ENCODE data around the gene LAS1L. TPM values are rescaled to one million over a fixed set of nuclear protein-coding genes. Genes with fewer than 3 reads are reported as not detected.

The LAS1L gene
- polyA plus RNA-seq, 1 of the 3 experiments (the other 2 are of a cell fraction): 39.0 TPM

DNA sequence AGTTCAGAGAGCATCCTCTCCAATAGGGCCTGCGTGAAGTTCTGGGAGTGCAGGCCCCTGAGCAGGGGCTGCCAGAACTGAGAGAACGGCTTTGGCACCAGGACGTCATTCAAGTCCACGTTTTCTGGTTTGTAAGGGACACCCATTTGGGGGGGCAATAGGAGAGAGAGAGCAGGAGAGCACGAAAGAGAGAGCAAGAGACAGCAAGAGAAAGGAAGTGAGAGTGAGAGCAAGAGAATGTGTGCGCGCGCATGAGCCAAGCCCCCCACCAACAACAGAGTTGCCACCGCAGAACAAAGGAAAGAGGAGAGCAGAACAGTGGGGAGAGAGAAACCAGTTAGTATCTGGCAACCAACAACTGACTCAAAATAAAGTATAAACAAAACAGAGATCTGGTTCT lies 10.4 kb downstream of the LAS1L start:
- no peaks in the 10 kb centered on the region for H3F3A ChIP-seq (replicated peaks; ENCODE audit: insufficient read depth)
- H3K4me3 ChIP-seq (ENCODE audit: low read depth in 2 of 2, low read length in 1 of 2): no peak overlapping the region
- no peaks in the 10 kb centered on the region for H3K9me3 ChIP-seq
- POLR2A ChIA-PET: no interaction called here
- H4K20me1 ChIP-seq (ENCODE audit: insufficient read depth): peaks cover 4% of the 10 kb centered on the region; the same call in 1 of the 2 replicates
- no peak overlapping the region for H3K27ac ChIP-seq (ENCODE audit: low read depth in 2 of 2, low read length in 1 of 2)
- H3K27me3 ChIP-seq (ENCODE audit: insufficient read depth): no peaks in the 10 kb centered on the region
- H3K79me2 ChIP-seq (ENCODE audit: insufficient read depth): no peaks in the 10 kb centered on the region
- H3K4me1 ChIP-seq (ENCODE audit: control insufficient read depth in 1 of 2, insufficient read depth in 2 of 2, low read depth in 1 of 2, low read length in 1 of 2): no peaks in the 10 kb centered on the region
- H3K9me2 ChIP-seq: no peaks in the 10 kb centered on the region
- H3K36me3 ChIP-seq (replicated peaks in 1 of 2; ENCODE audit: control insufficient read depth in 1 of 2, insufficient read depth in 2 of 2, low read length in 1 of 2): peaks cover 0 to 43% of the 10 kb centered on the region in 2 experiments
- no peak overlapping the region for H2AFZ ChIP-seq (ENCODE audit: low read depth)
- H3K9ac ChIP-seq: no peak overlapping the region
- no peak overlapping the region for H3K4me2 ChIP-seq
- WGBS (ENCODE audit: low lambda C conversion rate): 64% methylated on average over 9 of the region's 9 CpGs
- CTCF ChIA-PET: no interaction called here
- no peak for DNase-seq
- no peak for TF ChIP-seq FOSL2 (IDR thresholded peaks at IDR 0.05; ENCODE audit: borderline replicate concordance, low read depth)
- TF ChIP-seq TEAD4 (IDR thresholded peaks at IDR 0.05; ENCODE audit: borderline replicate concordance, insufficient read depth): no peak
- no peak for TF ChIP-seq EP300 (IDR thresholded peaks at IDR 0.05; ENCODE audit: borderline replicate concordance in 1 of 2, low read depth in 1 of 2, low read length in 1 of 2)
- TF ChIP-seq, protein P1, sequence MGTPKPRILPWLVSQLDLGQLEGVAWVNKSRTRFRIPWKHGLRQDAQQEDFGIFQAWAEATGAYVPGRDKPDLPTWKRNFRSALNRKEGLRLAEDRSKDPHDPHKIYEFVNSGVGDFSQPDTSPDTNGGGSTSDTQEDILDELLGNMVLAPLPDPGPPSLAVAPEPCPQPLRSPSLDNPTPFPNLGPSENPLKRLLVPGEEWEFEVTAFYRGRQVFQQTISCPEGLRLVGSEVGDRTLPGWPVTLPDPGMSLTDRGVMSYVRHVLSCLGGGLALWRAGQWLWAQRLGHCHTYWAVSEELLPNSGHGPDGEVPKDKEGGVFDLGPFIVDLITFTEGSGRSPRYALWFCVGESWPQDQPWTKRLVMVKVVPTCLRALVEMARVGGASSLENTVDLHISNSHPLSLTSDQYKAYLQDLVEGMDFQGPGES (IDR thresholded peaks at IDR 0.05; ENCODE audit: low read depth, low read length): no peak
- TF ChIP-seq, protein P2, sequence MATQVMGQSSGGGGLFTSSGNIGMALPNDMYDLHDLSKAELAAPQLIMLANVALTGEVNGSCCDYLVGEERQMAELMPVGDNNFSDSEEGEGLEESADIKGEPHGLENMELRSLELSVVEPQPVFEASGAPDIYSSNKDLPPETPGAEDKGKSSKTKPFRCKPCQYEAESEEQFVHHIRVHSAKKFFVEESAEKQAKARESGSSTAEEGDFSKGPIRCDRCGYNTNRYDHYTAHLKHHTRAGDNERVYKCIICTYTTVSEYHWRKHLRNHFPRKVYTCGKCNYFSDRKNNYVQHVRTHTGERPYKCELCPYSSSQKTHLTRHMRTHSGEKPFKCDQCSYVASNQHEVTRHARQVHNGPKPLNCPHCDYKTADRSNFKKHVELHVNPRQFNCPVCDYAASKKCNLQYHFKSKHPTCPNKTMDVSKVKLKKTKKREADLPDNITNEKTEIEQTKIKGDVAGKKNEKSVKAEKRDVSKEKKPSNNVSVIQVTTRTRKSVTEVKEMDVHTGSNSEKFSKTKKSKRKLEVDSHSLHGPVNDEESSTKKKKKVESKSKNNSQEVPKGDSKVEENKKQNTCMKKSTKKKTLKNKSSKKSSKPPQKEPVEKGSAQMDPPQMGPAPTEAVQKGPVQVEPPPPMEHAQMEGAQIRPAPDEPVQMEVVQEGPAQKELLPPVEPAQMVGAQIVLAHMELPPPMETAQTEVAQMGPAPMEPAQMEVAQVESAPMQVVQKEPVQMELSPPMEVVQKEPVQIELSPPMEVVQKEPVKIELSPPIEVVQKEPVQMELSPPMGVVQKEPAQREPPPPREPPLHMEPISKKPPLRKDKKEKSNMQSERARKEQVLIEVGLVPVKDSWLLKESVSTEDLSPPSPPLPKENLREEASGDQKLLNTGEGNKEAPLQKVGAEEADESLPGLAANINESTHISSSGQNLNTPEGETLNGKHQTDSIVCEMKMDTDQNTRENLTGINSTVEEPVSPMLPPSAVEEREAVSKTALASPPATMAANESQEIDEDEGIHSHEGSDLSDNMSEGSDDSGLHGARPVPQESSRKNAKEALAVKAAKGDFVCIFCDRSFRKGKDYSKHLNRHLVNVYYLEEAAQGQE (IDR thresholded peaks at IDR 0.05; ENCODE audit: low read depth, low read length): no peak
- TF ChIP-seq EZH2phosphoT487 (IDR thresholded peaks at IDR 0.05; ENCODE audit: borderline replicate concordance, low read depth): no peak
- TF ChIP-seq POLR2AphosphoS5 (IDR thresholded peaks at IDR 0.05; ENCODE audit: low read depth, low read length): no peak
- TF ChIP-seq FOXJ3 (CRISPR knock-in tag; IDR thresholded peaks at IDR 0.05): no peak
- no peak for TF ChIP-seq TCF12 (IDR thresholded peaks at IDR 0.05)
- no peak for TF ChIP-seq ELF1 (IDR thresholded peaks at IDR 0.05)
- TF ChIP-seq, protein P3, sequence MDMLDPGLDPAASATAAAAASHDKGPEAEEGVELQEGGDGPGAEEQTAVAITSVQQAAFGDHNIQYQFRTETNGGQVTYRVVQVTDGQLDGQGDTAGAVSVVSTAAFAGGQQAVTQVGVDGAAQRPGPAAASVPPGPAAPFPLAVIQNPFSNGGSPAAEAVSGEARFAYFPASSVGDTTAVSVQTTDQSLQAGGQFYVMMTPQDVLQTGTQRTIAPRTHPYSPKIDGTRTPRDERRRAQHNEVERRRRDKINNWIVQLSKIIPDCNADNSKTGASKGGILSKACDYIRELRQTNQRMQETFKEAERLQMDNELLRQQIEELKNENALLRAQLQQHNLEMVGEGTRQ (IDR thresholded peaks at IDR 0.05; ENCODE audit: borderline replicate concordance, low read depth, low read length): no peak
- TF ChIP-seq RXRA (IDR thresholded peaks at IDR 0.05; ENCODE audit: borderline replicate concordance, low read depth): no peak
- TF ChIP-seq RCOR1 (IDR thresholded peaks at IDR 0.05; ENCODE audit: low read length): no peak
- TF ChIP-seq, protein P4, sequence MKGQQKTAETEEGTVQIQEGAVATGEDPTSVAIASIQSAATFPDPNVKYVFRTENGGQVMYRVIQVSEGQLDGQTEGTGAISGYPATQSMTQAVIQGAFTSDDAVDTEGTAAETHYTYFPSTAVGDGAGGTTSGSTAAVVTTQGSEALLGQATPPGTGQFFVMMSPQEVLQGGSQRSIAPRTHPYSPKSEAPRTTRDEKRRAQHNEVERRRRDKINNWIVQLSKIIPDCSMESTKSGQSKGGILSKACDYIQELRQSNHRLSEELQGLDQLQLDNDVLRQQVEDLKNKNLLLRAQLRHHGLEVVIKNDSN (IDR thresholded peaks at IDR 0.05; ENCODE audit: borderline replicate concordance, low read depth): no peak
- no peak for TF ChIP-seq JUND (IDR thresholded peaks at IDR 0.05)
- TF ChIP-seq, protein P5, sequence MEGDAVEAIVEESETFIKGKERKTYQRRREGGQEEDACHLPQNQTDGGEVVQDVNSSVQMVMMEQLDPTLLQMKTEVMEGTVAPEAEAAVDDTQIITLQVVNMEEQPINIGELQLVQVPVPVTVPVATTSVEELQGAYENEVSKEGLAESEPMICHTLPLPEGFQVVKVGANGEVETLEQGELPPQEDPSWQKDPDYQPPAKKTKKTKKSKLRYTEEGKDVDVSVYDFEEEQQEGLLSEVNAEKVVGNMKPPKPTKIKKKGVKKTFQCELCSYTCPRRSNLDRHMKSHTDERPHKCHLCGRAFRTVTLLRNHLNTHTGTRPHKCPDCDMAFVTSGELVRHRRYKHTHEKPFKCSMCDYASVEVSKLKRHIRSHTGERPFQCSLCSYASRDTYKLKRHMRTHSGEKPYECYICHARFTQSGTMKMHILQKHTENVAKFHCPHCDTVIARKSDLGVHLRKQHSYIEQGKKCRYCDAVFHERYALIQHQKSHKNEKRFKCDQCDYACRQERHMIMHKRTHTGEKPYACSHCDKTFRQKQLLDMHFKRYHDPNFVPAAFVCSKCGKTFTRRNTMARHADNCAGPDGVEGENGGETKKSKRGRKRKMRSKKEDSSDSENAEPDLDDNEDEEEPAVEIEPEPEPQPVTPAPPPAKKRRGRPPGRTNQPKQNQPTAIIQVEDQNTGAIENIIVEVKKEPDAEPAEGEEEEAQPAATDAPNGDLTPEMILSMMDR (IDR thresholded peaks at IDR 0.05): no peak
- no peak for TF ChIP-seq SIN3A (IDR thresholded peaks at IDR 0.05; ENCODE audit: borderline replicate concordance, low read depth, low read length)
- TF ChIP-seq TAF1 (IDR thresholded peaks at IDR 0.05; ENCODE audit: borderline replicate concordance, low read depth, low read length): no peak
